Effector memory CD8-positive, alpha-beta T cell (primary cell): Measurements from ENCODE around the gene GIN1.
A peak's percentile ranks its signal among the peaks of the same experiment; 100 is the strongest.
"Not testable (repeated sequence)": the region's sequence is repeated elsewhere in the genome, so short reads cannot be mapped to it uniquely, and the experiment has no call there.

Experiments
- ATAC-seq: fragments of 150-1000 bp; cut with Tn5 transposase; replicated peaks from 2 replicates; pipeline ENCODE4 v1.10.0; 2021; ENCODE audit warnings: mild to moderate bottlenecking, moderate library complexity
- DNase-seq, 3 experiments: peaks; one replicate each; pipeline ENCODE4 v3.0.0; 2021
- H3K27ac Mint-ChIP-seq, 2 donors: one replicate each; pipeline ENCODE4 v1.8.0; 2022; ENCODE audit warnings: mild to moderate bottlenecking in 2 of 2, mixed read lengths in 2 of 2, moderate library complexity in 2 of 2
- H3K27me3 Mint-ChIP-seq, 2 donors: one replicate each; pipeline ENCODE4 v1.8.0; 2022; ENCODE audit warnings: mixed read lengths in 2 of 2
- H3K36me3 Mint-ChIP-seq: one replicate; pipeline ENCODE4 v1.8.0; 2022; ENCODE audit warnings: mild to moderate bottlenecking, moderate library complexity, mixed read lengths; ENCODE audit not compliant: insufficient read depth
- H3K4me1 Mint-ChIP-seq, 2 donors: one replicate each; pipeline ENCODE4 v1.8.0; 2022; ENCODE audit warnings: low read depth in 2 of 2, mixed read lengths in 2 of 2
- H3K4me3 Mint-ChIP-seq, 2 donors: one replicate each; pipeline ENCODE4 v1.8.0; 2022; ENCODE audit warnings: mild to moderate bottlenecking in 2 of 2, mixed read lengths in 2 of 2, moderate library complexity in 2 of 2
- H3K9me3 Mint-ChIP-seq, 2 donors: one replicate each; pipeline ENCODE4 v1.8.0; 2022; ENCODE audit warnings: mixed read lengths in 2 of 2

GIN1 gene

GRCh38 chr5:103098993-103099392, 20.9 kb downstream of the GIN1 start:
- ATAC-seq (no peak), DNase-seq (no peak)
- no peaks in the 10 kb centered on the region for H3K27me3 Mint-ChIP-seq
- no peaks in the 10 kb centered on the region for H3K9me3 Mint-ChIP-seq
- H3K36me3 Mint-ChIP-seq: peaks cover 8% of the 10 kb centered on the region
- no peak overlapping the region for H3K4me3 Mint-ChIP-seq
- no peaks in the 10 kb centered on the region for H3K4me1 Mint-ChIP-seq
- H3K27ac Mint-ChIP-seq: no peak overlapping the region

GRCh38 chr5:103094737-103095136, 25.2 kb downstream of the GIN1 start:
- DNase-seq: no peak
- H3K4me3 Mint-ChIP-seq: no peak overlapping the region
- ATAC-seq: no peak
- H3K36me3 Mint-ChIP-seq: peaks cover 9% of the 10 kb centered on the region
- H3K9me3 Mint-ChIP-seq: no peaks in the 10 kb centered on the region
- H3K4me1 Mint-ChIP-seq: no peaks in the 10 kb centered on the region
- H3K27me3 Mint-ChIP-seq: no peaks in the 10 kb centered on the region
- H3K27ac Mint-ChIP-seq: no peak overlapping the region

GRCh38 chr5:103093727-103094126, 26.2 kb downstream of the GIN1 start:
- H3K4me3 Mint-ChIP-seq: no peak overlapping the region
- no peaks in the 10 kb centered on the region for H3K4me1 Mint-ChIP-seq
- H3K27me3 Mint-ChIP-seq: no peaks in the 10 kb centered on the region
- H3K9me3 Mint-ChIP-seq: no peaks in the 10 kb centered on the region
- H3K36me3 Mint-ChIP-seq: peaks cover 9% of the 10 kb centered on the region
- no peak for ATAC-seq
- no peak for DNase-seq
- H3K27ac Mint-ChIP-seq: no peak overlapping the region

- no peaks in the 10 kb centered on the region for H3K9me3 Mint-ChIP-seq
- H3K4me3 Mint-ChIP-seq: no peak overlapping the region
- peaks cover 12% of the 10 kb centered on the region for H3K36me3 Mint-ChIP-seq
- ATAC-seq: no peak
- no peaks in the 10 kb centered on the region for H3K4me1 Mint-ChIP-seq
- H3K27ac Mint-ChIP-seq: no peak overlapping the region
- DNase-seq: no peak
- H3K27me3 Mint-ChIP-seq: no peaks in the 10 kb centered on the region
Measured at GRCh38 chr5:103092676-103093075, 27.3 kb downstream of the GIN1 start.

GRCh38 chr5:103090791-103091190, 29.1 kb downstream of the GIN1 start:
- Mint-ChIP-seq H3K4me3 (no peak overlapping the region), H3K27ac (no peak overlapping the region), H3K9me3 (no peaks in the 10 kb centered on the region), H3K36me3 (peaks cover 15% of the 10 kb centered on the region), H3K27me3 (no peaks in the 10 kb centered on the region), H3K4me1 (no peaks in the 10 kb centered on the region)
- ATAC-seq (no peak), DNase-seq (no peak)

- H3K36me3 Mint-ChIP-seq: peaks cover 12% of the 10 kb centered on the region
- peaks cover 0 to 2% of the 10 kb centered on the region in 2 donors for H3K9me3 Mint-ChIP-seq
- H3K4me1 Mint-ChIP-seq: no peaks in the 10 kb centered on the region
- no peaks in the 10 kb centered on the region for H3K27me3 Mint-ChIP-seq
- H3K4me3 Mint-ChIP-seq: no peak overlapping the region
- DNase-seq (no peak), ATAC-seq (no peak)
- H3K27ac Mint-ChIP-seq: no peak overlapping the region
Measured at GRCh38 chr5:103089272-103089671, 30.7 kb downstream of the GIN1 start.

GRCh38 chr5:103086547-103086946, 33.4 kb downstream of the GIN1 start:
- H3K27ac Mint-ChIP-seq: no peak overlapping the region
- peaks cover 6 to 18% of the 10 kb centered on the region in 2 donors for H3K9me3 Mint-ChIP-seq
- H3K4me3 Mint-ChIP-seq: no peak overlapping the region
- H3K36me3 Mint-ChIP-seq: peaks cover 8% of the 10 kb centered on the region
- DNase-seq: no peak
- H3K4me1 Mint-ChIP-seq: no peaks in the 10 kb centered on the region
- ATAC-seq: no peak
- H3K27me3 Mint-ChIP-seq: no peaks in the 10 kb centered on the region

- no peak overlapping the region for H3K27ac Mint-ChIP-seq
- ATAC-seq (no peak), DNase-seq (no peak)
- peaks cover 31 to 56% of the 10 kb centered on the region in 2 donors for H3K9me3 Mint-ChIP-seq
- H3K36me3 Mint-ChIP-seq: no peaks in the 10 kb centered on the region
- no peaks in the 10 kb centered on the region for H3K4me1 Mint-ChIP-seq
- no peak overlapping the region for H3K4me3 Mint-ChIP-seq
- H3K27me3 Mint-ChIP-seq: no peaks in the 10 kb centered on the region
Measured at GRCh38 chr5:103079796-103080195, 40.1 kb downstream of the GIN1 start.

- H3K27ac Mint-ChIP-seq: peak overlapping the region in 1 of 2 donors; percentile 4
- no peak for ATAC-seq
Measured at GRCh38 chr5:103075442-103075841, 44.5 kb downstream of the GIN1 start.

GRCh38 chr5:103073500-103073899, 46.4 kb downstream of the GIN1 start:
- not testable (repeated sequence) for H3K4me3 Mint-ChIP-seq, H3K36me3 Mint-ChIP-seq, H3K27me3 Mint-ChIP-seq, ATAC-seq, H3K27ac Mint-ChIP-seq, DNase-seq, H3K4me1 Mint-ChIP-seq
- peaks cover 18 to 37% of the 10 kb centered on the region in 2 donors for H3K9me3 Mint-ChIP-seq

More at GRCh38 chr5:103075442-103075841, 44.5 kb downstream of the GIN1 start:
- Mint-ChIP-seq H3K4me3 (no peak overlapping the region), H3K9me3 (peaks cover 24 to 44% of the 10 kb centered on the region in 2 donors), H3K27me3 (peaks cover 0 to 5% of the 10 kb centered on the region in 2 donors), H3K4me1 (no peaks in the 10 kb centered on the region), H3K36me3 (no peaks in the 10 kb centered on the region)
- DNase-seq: no peak

- DNase-seq (no peak), ATAC-seq (no peak)
- no peak overlapping the region for H3K27ac Mint-ChIP-seq
- H3K9me3 Mint-ChIP-seq: no peaks in the 10 kb centered on the region
- H3K36me3 Mint-ChIP-seq: peaks cover 2% of the 10 kb centered on the region
- no peak overlapping the region for H3K4me3 Mint-ChIP-seq
- H3K27me3 Mint-ChIP-seq: no peaks in the 10 kb centered on the region
- H3K4me1 Mint-ChIP-seq: no peaks in the 10 kb centered on the region
Measured at GRCh38 chr5:103066326-103066725, 53.6 kb downstream of the GIN1 start.

- Mint-ChIP-seq H3K4me3 (no peak overlapping the region), H3K36me3 (no peaks in the 10 kb centered on the region), H3K27ac (no peak overlapping the region), H3K9me3 (peaks cover 0 to 2% of the 10 kb centered on the region in 2 donors), H3K27me3 (peaks cover 0 to 6% of the 10 kb centered on the region in 2 donors), H3K4me1 (peaks cover 2 to 7% of the 10 kb centered on the region in 2 donors)
- no peak for ATAC-seq
- no peak for DNase-seq
Measured at GRCh38 chr5:103060424-103060954, 59.4 kb downstream of the GIN1 start.

GRCh38 chr5:103059525-103059924, 60.4 kb downstream of the GIN1 start:
- no peak overlapping the region for H3K4me3 Mint-ChIP-seq
- no peaks in the 10 kb centered on the region for H3K36me3 Mint-ChIP-seq
- H3K4me1 Mint-ChIP-seq: peaks cover 2 to 7% of the 10 kb centered on the region in 2 donors
- ATAC-seq (no peak), DNase-seq (no peak)
- H3K9me3 Mint-ChIP-seq: peaks cover 0 to 2% of the 10 kb centered on the region in 2 donors
- H3K27me3 Mint-ChIP-seq: peaks cover 0 to 9% of the 10 kb centered on the region in 2 donors
- H3K27ac Mint-ChIP-seq: no peak overlapping the region

- peaks cover 0 to 2% of the 10 kb centered on the region in 2 donors for H3K9me3 Mint-ChIP-seq
- DNase-seq (no peak), ATAC-seq (no peak)
- H3K27ac Mint-ChIP-seq: no peak overlapping the region
- peaks cover 2 to 7% of the 10 kb centered on the region in 2 donors for H3K4me1 Mint-ChIP-seq
- H3K4me3 Mint-ChIP-seq: no peak overlapping the region
- no peaks in the 10 kb centered on the region for H3K36me3 Mint-ChIP-seq
- peaks cover 0 to 9% of the 10 kb centered on the region in 2 donors for H3K27me3 Mint-ChIP-seq
Measured at GRCh38 chr5:103057208-103058130, 62.5 kb downstream of the GIN1 start.
